IPS-20b (cell line): ENCODE measurements around the gene ARID3A.

Source experiments
- H3K27ac ChIP-seq: one replicate; pipeline ENCODE4 v1.5.1; 2013; ENCODE audit warnings: low read length
- H3K27me3 ChIP-seq: 2 replicates; pipeline ENCODE4 v1.6.1; 2013; ENCODE audit warnings: mild to moderate bottlenecking, low read length, inconsistent platforms; ENCODE audit not compliant: insufficient read depth
- H3K36me3 ChIP-seq: 2 replicates; pipeline ENCODE4 v1.6.1; 2013; ENCODE audit warnings: low read depth, mild to moderate bottlenecking, inconsistent platforms, low read length, moderate library complexity; ENCODE audit not compliant: insufficient read depth
- H3K4me1 ChIP-seq: 2 replicates; pipeline ENCODE4 v1.6.1; 2013; ENCODE audit warnings: mild to moderate bottlenecking, control low read depth, inconsistent platforms, low read length, moderate library complexity; ENCODE audit not compliant: insufficient read depth
- H3K4me3 ChIP-seq: 2 replicates; pipeline ENCODE4 v1.5.1; 2013; ENCODE audit warnings: mild to moderate bottlenecking, low read length, inconsistent platforms
- H3K9ac ChIP-seq: 2 replicates; pipeline ENCODE4 v1.6.1; 2013; ENCODE audit warnings: low read depth, mild to moderate bottlenecking, inconsistent platforms, low read length, moderate library complexity
- H3K9me3 ChIP-seq: 2 replicates; pipeline ENCODE4 v1.6.1; 2013; ENCODE audit warnings: mild to moderate bottlenecking, low read depth, low read length, inconsistent platforms; ENCODE audit not compliant: insufficient read depth

The ARID3A gene

DNA sequence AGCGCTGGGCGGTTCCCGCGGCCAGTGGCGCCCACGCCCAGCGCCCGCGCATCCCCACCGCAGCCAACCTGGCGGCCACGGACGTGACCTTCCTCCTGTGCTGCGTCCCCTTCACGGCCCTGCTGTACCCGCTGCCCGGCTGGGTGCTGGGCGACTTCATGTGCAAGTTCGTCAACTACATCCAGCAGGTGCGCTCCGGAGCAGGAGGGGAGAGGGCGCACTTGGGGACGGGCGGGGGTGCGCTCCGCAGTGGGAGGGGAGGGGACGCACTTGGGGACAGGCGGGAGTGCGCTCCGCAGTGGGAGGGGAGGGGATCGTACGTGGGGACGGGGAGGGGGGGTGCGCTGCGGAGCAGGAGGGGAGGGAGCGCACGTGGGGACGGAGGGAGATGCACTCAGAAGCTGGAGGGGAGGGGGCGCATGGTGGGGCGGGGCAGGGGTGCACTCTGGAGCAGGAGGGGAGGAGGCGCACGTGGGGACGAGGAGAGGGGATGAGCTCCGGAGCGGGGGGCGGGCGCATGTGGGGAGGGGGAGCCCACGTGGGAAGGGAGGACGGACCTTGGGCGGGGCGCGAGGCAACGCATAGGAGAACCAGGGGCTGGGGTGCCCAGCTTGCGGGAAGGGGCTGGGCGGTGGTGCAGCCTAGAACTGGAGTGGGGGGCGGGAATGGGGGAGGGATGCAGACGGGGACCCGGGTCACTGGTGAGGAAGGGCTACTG is 7.2 kb upstream of the ARID3A start:
- no peaks in the 10 kb centered on the region for H3K36me3 ChIP-seq
- peaks cover 79% of the 10 kb centered on the region for H3K27me3 ChIP-seq
- H3K4me3 ChIP-seq, result peak overlapping the region; percentile 69; the same call in 1 of the 2 replicates
- no peaks in the 10 kb centered on the region for H3K4me1 ChIP-seq
- H3K9me3 ChIP-seq, result no peaks in the 10 kb centered on the region
- no peak overlapping the region for H3K9ac ChIP-seq
- H3K27ac ChIP-seq, result no peak overlapping the region

DNA sequence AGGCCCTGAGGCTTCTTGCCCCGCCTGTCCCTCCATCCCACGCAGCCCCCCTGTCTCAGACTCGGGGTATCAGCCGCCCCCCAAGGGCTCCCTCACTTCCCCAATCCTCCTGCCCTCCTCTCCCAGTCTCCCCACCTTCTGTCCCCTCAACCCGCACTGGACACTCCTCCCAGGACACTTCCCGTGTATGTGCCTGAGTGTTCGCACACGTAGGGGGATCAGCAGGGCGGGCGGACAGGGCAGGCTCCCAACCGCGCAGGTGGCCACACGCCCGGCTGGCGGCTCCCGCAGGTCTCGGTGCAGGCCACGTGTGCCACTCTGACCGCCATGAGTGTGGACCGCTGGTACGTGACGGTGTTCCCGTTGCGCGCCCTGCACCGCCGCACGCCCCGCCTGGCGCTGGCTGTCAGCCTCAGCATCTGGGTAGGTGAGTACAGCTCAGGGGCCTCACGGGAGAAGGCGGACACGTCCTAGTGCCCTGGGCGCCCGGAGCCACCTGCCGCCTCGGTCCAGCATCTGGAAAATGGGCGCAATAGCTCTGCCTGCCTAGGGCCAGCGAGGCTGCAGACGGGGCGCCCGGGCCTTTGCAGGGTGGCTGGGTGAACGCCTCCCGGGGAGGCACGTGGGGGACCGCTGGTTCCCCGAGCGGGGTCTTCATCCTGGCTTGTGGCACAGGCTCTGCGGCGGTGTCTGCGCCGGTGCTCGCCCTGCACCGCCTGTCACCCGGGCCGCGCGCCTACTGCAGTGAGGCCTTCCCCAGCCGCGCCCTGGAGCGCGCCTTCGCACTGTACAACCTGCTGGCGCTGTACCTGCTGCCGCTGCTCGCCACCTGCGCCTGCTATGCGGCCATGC is 6.4 kb upstream of the ARID3A start:
- Histone ChIP-seq H3K27ac (no peak overlapping the region), H3K9ac (no peak overlapping the region), H3K36me3 (no peaks in the 10 kb centered on the region), H3K27me3 (peaks cover 85% of the 10 kb centered on the region), H3K4me3 (no peak overlapping the region; the same call in 1 of the 2 replicates), H3K4me1 (no peaks in the 10 kb centered on the region), H3K9me3 (no peaks in the 10 kb centered on the region)

DNA sequence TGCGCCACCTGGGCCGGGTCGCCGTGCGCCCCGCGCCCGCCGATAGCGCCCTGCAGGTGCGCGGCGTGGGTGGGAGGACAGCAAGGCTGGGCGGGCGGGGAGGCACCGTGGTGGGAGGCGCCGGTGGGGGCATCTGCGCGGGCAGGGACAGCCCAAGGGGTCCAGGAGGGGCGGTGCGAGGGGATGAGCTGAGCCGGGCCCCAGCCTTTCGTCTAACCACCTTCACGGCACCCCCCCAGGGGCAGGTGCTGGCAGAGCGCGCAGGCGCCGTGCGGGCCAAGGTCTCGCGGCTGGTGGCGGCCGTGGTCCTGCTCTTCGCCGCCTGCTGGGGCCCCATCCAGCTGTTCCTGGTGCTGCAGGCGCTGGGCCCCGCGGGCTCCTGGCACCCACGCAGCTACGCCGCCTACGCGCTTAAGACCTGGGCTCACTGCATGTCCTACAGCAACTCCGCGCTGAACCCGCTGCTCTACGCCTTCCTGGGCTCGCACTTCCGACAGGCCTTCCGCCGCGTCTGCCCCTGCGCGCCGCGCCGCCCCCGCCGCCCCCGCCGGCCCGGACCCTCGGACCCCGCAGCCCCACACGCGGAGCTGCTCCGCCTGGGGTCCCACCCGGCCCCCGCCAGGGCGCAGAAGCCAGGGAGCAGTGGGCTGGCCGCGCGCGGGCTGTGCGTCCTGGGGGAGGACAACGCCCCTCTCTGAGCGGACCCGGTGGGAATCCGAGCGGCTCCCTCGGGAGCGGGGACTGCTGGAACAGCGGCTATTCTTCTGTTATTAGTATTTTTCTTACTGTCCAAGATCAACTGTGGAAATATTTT is 5.6 kb upstream of the ARID3A start:
- H3K9me3 ChIP-seq, result no peaks in the 10 kb centered on the region
- no peak overlapping the region; the same call in 1 of the 2 replicates for H3K4me3 ChIP-seq
- H3K9ac ChIP-seq, result no peak overlapping the region
- H3K4me1 ChIP-seq, result no peaks in the 10 kb centered on the region
- H3K27ac ChIP-seq, result no peak overlapping the region
- H3K27me3 ChIP-seq, result peaks cover 83% of the 10 kb centered on the region
- no peaks in the 10 kb centered on the region for H3K36me3 ChIP-seq

DNA sequence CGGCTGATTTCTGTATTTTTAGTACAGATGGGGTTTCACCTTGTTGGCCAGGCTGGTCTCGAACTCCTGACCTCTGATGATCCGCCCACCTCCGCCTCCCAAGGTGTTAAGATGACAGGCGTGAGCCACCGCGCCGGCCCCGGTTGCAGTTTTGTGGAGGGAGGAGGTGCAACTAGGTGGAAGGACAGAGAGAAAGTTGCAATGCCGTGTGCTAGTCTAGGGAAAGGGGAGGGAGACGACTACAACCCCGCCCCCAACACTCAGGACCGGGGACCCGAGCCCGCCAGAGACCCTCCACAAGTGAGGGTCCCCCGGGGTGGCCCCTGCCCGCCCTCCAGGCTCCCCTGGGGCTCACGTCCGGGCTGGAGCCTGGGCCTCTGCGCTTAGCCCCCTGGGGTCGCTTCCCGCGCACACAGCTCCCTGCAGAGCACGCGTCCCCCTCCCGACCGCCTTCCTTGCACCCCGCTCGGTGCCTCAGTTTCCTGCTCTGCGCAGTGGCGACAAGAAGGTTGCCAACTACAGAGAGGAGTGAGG is 1.2 kb upstream of the ARID3A start:
- Histone ChIP-seq H3K9ac (peak overlapping the region; percentile 58; the same call in 1 of the 2 replicates), H3K4me1 (no peaks in the 10 kb centered on the region), H3K4me3 (peak overlapping the region; percentile 82), H3K36me3 (no peaks in the 10 kb centered on the region), H3K27ac (no peak overlapping the region), H3K9me3 (no peaks in the 10 kb centered on the region), H3K27me3 (peaks cover 43% of the 10 kb centered on the region)

DNA sequence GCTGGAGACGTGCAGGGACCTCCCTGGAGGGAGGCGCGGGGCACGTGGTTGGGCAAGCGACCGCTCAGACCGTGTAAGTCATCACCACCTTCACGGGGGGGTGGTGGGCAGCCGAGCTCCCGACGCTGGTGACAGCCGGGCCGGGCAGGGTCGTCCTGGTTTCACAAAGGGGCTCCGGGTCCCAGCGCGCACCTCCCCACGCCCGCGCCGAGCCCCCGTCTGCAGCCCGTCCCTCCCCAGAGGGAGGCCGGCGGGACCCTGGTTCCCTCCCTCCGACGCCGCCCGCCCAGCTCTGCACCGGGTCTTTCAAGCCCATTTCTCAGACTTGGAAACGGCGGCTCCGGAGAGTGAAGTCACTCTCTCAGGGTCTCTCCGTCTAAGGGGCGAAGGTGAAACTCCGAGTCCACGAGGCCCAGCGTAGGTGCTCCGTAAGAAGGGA is 729 bp upstream of the ARID3A start:
- Histone ChIP-seq H3K4me1 (no peaks in the 10 kb centered on the region), H3K36me3 (peaks cover 4% of the 10 kb centered on the region; the same call in 1 of the 2 replicates), H3K27me3 (peaks cover 39% of the 10 kb centered on the region), H3K9ac (peak overlapping the region; percentile 58; the same call in 1 of the 2 replicates), H3K9me3 (no peaks in the 10 kb centered on the region), H3K4me3 (peak overlapping the region; percentile 82), H3K27ac (no peak overlapping the region)

DNA sequence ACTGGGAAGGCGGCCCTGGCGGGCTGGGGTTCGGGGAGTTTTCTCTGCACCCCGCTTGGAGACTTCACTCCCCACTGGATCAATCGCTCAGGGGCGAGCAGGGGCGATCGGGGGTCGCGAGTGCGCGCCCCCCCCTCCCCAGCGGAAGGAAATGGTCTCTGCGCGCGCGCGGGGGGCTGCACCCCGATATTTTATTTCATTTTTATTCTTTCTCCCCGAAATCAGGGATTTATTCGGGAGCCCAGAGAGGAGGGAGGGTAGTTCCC is 421 bp downstream of the ARID3A start:
- Histone ChIP-seq H3K27ac (peak overlapping the region; percentile 81), H3K36me3 (peaks cover 10% of the 10 kb centered on the region; the same call in 1 of the 2 replicates), H3K27me3 (peaks cover 27% of the 10 kb centered on the region), H3K4me3 (peak overlapping the region; percentile 82), H3K9ac (peak overlapping the region; percentile 79; the same call in 1 of the 2 replicates), H3K4me1 (no peaks in the 10 kb centered on the region), H3K9me3 (no peaks in the 10 kb centered on the region)

DNA sequence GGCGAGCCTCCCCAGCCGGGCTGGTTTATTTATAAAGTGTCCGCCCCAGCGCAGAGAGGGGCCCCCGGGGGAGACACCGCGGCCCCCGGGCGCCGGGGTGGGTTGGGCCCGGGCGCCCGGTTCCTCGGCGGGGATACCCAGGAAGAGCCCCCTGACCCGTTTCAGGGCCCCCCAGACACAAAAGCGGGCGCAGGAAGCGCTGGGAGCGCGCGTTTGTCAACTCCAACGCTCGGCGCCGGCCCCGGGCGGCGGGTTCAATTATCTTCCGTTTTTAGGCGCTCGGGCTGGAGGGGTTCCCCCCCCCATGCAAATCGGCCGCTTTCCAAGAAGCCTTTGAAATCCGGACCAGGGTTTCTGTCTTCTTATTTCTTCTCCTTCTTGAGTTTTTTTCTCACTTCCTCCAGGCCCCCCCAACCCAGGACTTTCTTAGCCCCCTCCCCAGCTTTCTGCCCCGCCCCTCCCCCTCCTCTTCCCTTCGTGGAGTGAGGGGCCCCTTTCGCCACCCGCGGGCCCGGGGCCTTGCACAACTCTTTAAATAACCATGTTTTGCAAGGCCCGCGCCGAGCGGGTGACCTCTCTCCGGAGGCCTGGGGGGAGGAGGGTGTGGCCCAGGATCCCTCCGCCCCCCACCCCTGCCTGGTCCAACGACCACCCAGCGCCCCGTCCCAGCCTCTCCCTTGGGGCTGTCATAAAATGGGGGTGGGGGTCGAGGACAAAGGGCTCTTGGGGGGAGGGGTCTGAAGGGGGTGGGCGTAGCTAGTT is 935 bp downstream of the ARID3A start:
- H3K9me3 ChIP-seq, result no peaks in the 10 kb centered on the region

DNA sequence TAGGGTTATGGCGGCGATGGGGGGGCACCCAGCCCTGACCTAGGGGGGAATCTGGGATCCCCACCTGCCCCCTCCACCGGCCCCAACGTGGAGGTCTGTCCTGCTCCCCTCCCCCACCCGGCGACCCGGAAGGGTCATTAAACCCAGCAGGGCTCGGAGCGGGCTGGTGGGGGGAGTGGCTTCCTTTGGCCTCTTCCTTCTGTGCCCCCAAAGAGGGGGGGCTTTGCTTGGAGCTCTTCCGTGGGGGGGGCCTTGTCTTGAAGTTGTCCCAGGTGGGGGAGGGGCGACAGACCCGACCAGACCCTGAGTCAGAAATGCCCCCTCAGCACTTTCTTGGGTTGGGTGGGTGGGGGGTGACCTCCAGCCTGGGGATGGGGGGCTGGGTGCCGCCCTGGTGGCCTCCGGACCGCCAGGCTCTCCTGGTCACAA is 1.5 kb downstream of the ARID3A start:
- Histone ChIP-seq H3K27me3 (peaks cover 18% of the 10 kb centered on the region; the same call in 1 of the 2 replicates), H3K4me3 (peak overlapping the region; percentile 82; the same call in 1 of the 2 replicates), H3K9ac (peak overlapping the region; percentile 53; the same call in 1 of the 2 replicates), H3K27ac (no peak overlapping the region), H3K9me3 (no peaks in the 10 kb centered on the region), H3K4me1 (no peaks in the 10 kb centered on the region), H3K36me3 (peaks cover 10% of the 10 kb centered on the region; the same call in 1 of the 2 replicates)

More for the DNA sequence above, 935 bp downstream of the ARID3A start:
- Histone ChIP-seq H3K9ac (peak overlapping the region; percentile 79; the same call in 1 of the 2 replicates), H3K4me3 (peak overlapping the region; percentile 82; the same call in 1 of the 2 replicates), H3K27me3 (peaks cover 24% of the 10 kb centered on the region; the same call in 1 of the 2 replicates), H3K27ac (peak overlapping the region; percentile 81), H3K36me3 (peaks cover 10% of the 10 kb centered on the region; the same call in 1 of the 2 replicates), H3K4me1 (no peaks in the 10 kb centered on the region)

DNA sequence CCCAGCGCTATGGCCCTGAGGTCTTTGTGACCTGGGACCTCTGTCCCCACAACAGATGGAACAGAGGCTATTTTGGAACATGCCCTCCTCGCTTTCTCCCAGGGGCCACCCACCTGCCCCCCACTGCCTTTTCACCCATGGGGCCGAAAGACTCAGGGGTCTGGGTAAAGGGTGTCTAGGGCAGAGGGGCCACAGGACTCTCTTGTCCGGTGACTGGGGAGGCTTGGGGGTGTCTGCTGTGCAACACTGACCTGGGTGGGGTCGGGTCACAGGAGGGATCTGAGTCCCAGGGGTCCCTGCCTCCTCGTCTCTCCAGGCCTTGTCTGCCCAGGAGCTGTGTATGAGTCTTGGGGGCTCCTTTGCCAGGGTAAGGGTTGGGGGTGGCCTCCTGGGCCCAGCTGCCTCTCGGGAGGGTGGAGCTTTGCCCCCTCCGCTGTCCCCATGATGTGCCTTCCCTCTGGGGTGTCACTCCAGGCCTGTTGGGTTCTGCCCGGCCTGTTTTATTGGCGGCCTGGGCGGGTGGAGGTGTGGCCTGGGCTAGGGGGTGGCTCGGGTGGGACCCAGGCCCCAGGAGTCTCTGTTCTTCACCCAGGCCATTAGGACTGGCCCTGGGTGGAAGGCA is 2.1 kb downstream of the ARID3A start:
- Histone ChIP-seq H3K9ac (peak overlapping the region; percentile 53; the same call in 1 of the 2 replicates), H3K4me3 (peak overlapping the region; percentile 82; the same call in 1 of the 2 replicates)

More for the DNA sequence above, 2.1 kb downstream of the ARID3A start:
- Histone ChIP-seq H3K27ac (peak overlapping the region; percentile 56), H3K9me3 (no peaks in the 10 kb centered on the region), H3K36me3 (peaks cover 10% of the 10 kb centered on the region; the same call in 1 of the 2 replicates), H3K4me1 (0 out of 2 replicates have a peak, but pooled peaks cover 2% of the 10 kb centered on the region), H3K27me3 (peaks cover 15% of the 10 kb centered on the region; the same call in 1 of the 2 replicates)
